GM21390 (cell line): ENCODE measurements around the gene DCLK1.

ENCODE experiments used
- ATAC-seq: cut with Tn5 transposase; IDR thresholded peaks from one replicate; pipeline ENCODE4 v1.9.1; 2021; ENCODE audit not compliant: unreplicated experiment

The DCLK1 gene

GRCh38 chr13:36131222-36131930 is at the start of gene DCLK1:
Gene DCLK1, minus strand, starts transcription at chr13:36131382.
- no peak for ATAC-seq

GRCh38 chr13:36175621-36176020 is 44.4 kb upstream of the DCLK1 start:
- ATAC-seq, result no peak

- ATAC-seq, result no peak
Measured at GRCh38 chr13:36174923-36175322, 43.7 kb upstream of the DCLK1 start.

- no peak for ATAC-seq
Measured at GRCh38 chr13:36173571-36174322, 42.6 kb upstream of the DCLK1 start.

- no peak for ATAC-seq
Measured at GRCh38 chr13:36166046-36166445, 34.9 kb upstream of the DCLK1 start.

GRCh38 chr13:36163809-36164308 is 32.7 kb upstream of the DCLK1 start:
- ATAC-seq, result no peak

GRCh38 chr13:36163286-36163685 is 32.1 kb upstream of the DCLK1 start:
- no peak for ATAC-seq

GRCh38 chr13:36160297-36160696 is 29.1 kb upstream of the DCLK1 start:
- ATAC-seq, result no peak

GRCh38 chr13:36158611-36159010 is 27.4 kb upstream of the DCLK1 start:
- no peak for ATAC-seq

- ATAC-seq, result no peak
Measured at GRCh38 chr13:36157480-36157879, 26.3 kb upstream of the DCLK1 start.

GRCh38 chr13:36154567-36155291 is 23.5 kb upstream of the DCLK1 start:
- ATAC-seq, result no peak

GRCh38 chr13:36151591-36151990 is 20.4 kb upstream of the DCLK1 start:
- no peak for ATAC-seq

- no peak for ATAC-seq
Measured at GRCh38 chr13:36148446-36148845, 17.3 kb upstream of the DCLK1 start.

GRCh38 chr13:36147330-36147729 is 16.1 kb upstream of the DCLK1 start:
- ATAC-seq, result no peak

GRCh38 chr13:36146511-36147269 is 15.5 kb upstream of the DCLK1 start:
- ATAC-seq, result no peak

GRCh38 chr13:36143738-36144137 is 12.6 kb upstream of the DCLK1 start:
- ATAC-seq, result no peak

GRCh38 chr13:36142735-36143134 is 11.6 kb upstream of the DCLK1 start:
- no peak for ATAC-seq

- ATAC-seq, result no peak
Measured at GRCh38 chr13:36135876-36136275, 4.7 kb upstream of the DCLK1 start.

GRCh38 chr13:36134632-36135031 is 3.5 kb upstream of the DCLK1 start:
- ATAC-seq, result no peak

- ATAC-seq, result no peak
Measured at GRCh38 chr13:36133950-36134626, 2.9 kb upstream of the DCLK1 start.
